Measurements from ENCODE around the gene SLC25A28. TPM values are rescaled to one million over a fixed set of nuclear protein-coding genes. Genes with fewer than 3 reads are reported as not detected.

Gene SLC25A28
- total RNA-seq, 1 experiment from 2014 or later: 20.7 TPM

GRCh38 chr10:99590799-99591198, 29.4 kb downstream of the SLC25A28 start:
- Histone ChIP-seq H3K36me3 (no peaks in the 10 kb centered on the region), H3K9me3 (replicated peaks) (no peaks in the 10 kb centered on the region), H3K4me3 (no peak overlapping the region), H3K27ac (no peak overlapping the region), H3K27me3 (replicated peaks) (0 out of 2 replicates have a peak, but pooled peaks cover 3% of the 10 kb centered on the region), H3K4me1 (replicated peaks) (no peaks in the 10 kb centered on the region; the same call in 1 of the 2 replicates)
- DNase-seq (ENCODE audit: low read depth in 1 of 2, low spot score in 2 of 2): no peak

- Histone ChIP-seq H3K4me1 (replicated peaks) (no peaks in the 10 kb centered on the region), H3K36me3 (no peaks in the 10 kb centered on the region), H3K9me3 (replicated peaks) (no peaks in the 10 kb centered on the region), H3K27ac (no peak overlapping the region), H3K4me3 (no peak overlapping the region), H3K27me3 (replicated peaks) (0 out of 2 replicates have a peak, but pooled peaks cover 3% of the 10 kb centered on the region)
- DNase-seq (ENCODE audit: low read depth in 1 of 2, low spot score in 2 of 2): no peak
Measured at GRCh38 chr10:99583687-99584086, 36.6 kb downstream of the SLC25A28 start.

- Histone ChIP-seq H3K9me3 (replicated peaks) (no peaks in the 10 kb centered on the region), H3K4me3 (no peak overlapping the region), H3K4me1 (replicated peaks) (no peaks in the 10 kb centered on the region), H3K27ac (no peak overlapping the region), H3K36me3 (no peaks in the 10 kb centered on the region), H3K27me3 (replicated peaks) (no peaks in the 10 kb centered on the region)
- DNase-seq (ENCODE audit: low read depth in 1 of 2, low spot score in 2 of 2): peak in 1 of 2 experiments; percentile 6
Measured at GRCh38 chr10:99582255-99582770, 37.9 kb downstream of the SLC25A28 start.

GRCh38 chr10:99579971-99580370, 40.3 kb downstream of the SLC25A28 start:
- Histone ChIP-seq H3K4me3 (no peak overlapping the region), H3K27ac (no peak overlapping the region), H3K27me3 (replicated peaks) (no peaks in the 10 kb centered on the region), H3K36me3 (no peaks in the 10 kb centered on the region), H3K4me1 (replicated peaks) (no peaks in the 10 kb centered on the region), H3K9me3 (replicated peaks) (no peaks in the 10 kb centered on the region)
- no peak for DNase-seq (ENCODE audit: low read depth in 1 of 2, low spot score in 2 of 2)

- no peaks in the 10 kb centered on the region for H3K4me1 ChIP-seq (replicated peaks)
- no peak overlapping the region for H3K27ac ChIP-seq
- no peak for DNase-seq (ENCODE audit: low read depth in 1 of 2, low spot score in 2 of 2)
- H3K9me3 ChIP-seq (replicated peaks): no peaks in the 10 kb centered on the region
- H3K27me3 ChIP-seq (replicated peaks): peaks cover 8% of the 10 kb centered on the region
- no peak overlapping the region for H3K4me3 ChIP-seq
- no peaks in the 10 kb centered on the region for H3K36me3 ChIP-seq
Measured at GRCh38 chr10:99573790-99574189, 46.4 kb downstream of the SLC25A28 start.

- Histone ChIP-seq H3K9me3 (replicated peaks) (no peaks in the 10 kb centered on the region), H3K4me3 (no peak overlapping the region), H3K27me3 (replicated peaks) (peaks cover 11% of the 10 kb centered on the region), H3K27ac (no peak overlapping the region), H3K4me1 (replicated peaks) (no peaks in the 10 kb centered on the region), H3K36me3 (no peaks in the 10 kb centered on the region)
- no peak for DNase-seq (ENCODE audit: low read depth in 1 of 2, low spot score in 2 of 2)
Measured at GRCh38 chr10:99571816-99572215, 48.4 kb downstream of the SLC25A28 start.

GRCh38 chr10:99569961-99570360, 50.3 kb downstream of the SLC25A28 start:
- no peak for DNase-seq (ENCODE audit: low read depth in 1 of 2, low spot score in 2 of 2)
- Histone ChIP-seq H3K27me3 (replicated peaks) (peaks cover 11% of the 10 kb centered on the region), H3K4me3 (no peak overlapping the region), H3K27ac (no peak overlapping the region), H3K9me3 (replicated peaks) (no peaks in the 10 kb centered on the region), H3K36me3 (no peaks in the 10 kb centered on the region), H3K4me1 (replicated peaks) (no peaks in the 10 kb centered on the region)

GRCh38 chr10:99569253-99569939, 50.8 kb downstream of the SLC25A28 start:
- Histone ChIP-seq H3K36me3 (no peaks in the 10 kb centered on the region), H3K9me3 (replicated peaks) (no peaks in the 10 kb centered on the region)

GRCh38 chr10:99565166-99565565, 55.1 kb downstream of the SLC25A28 start:
- no peaks in the 10 kb centered on the region for H3K36me3 ChIP-seq
- H3K4me3 ChIP-seq: no peak overlapping the region
- no peak for DNase-seq (ENCODE audit: low read depth in 1 of 2, low spot score in 2 of 2)
- no peaks in the 10 kb centered on the region for H3K9me3 ChIP-seq (replicated peaks)
- H3K4me1 ChIP-seq (replicated peaks): no peaks in the 10 kb centered on the region
- no peak overlapping the region for H3K27ac ChIP-seq
- H3K27me3 ChIP-seq (replicated peaks): 0 out of 2 replicates have a peak, but pooled peaks cover 3% of the 10 kb centered on the region

More at GRCh38 chr10:99569253-99569939, 50.8 kb downstream of the SLC25A28 start:
- Histone ChIP-seq H3K27ac (no peak overlapping the region), H3K4me1 (replicated peaks) (no peaks in the 10 kb centered on the region), H3K27me3 (replicated peaks) (peaks cover 11% of the 10 kb centered on the region), H3K4me3 (no peak overlapping the region)
- DNase-seq (ENCODE audit: low read depth in 1 of 2, low spot score in 2 of 2): no peak

GRCh38 chr10:99564361-99564760, 55.9 kb downstream of the SLC25A28 start:
- H3K4me3 ChIP-seq: no peak overlapping the region
- H3K4me1 ChIP-seq (replicated peaks): no peaks in the 10 kb centered on the region
- H3K36me3 ChIP-seq: no peaks in the 10 kb centered on the region
- H3K27ac ChIP-seq: no peak overlapping the region
- DNase-seq (ENCODE audit: low read depth in 1 of 2, low spot score in 2 of 2): no peak
- H3K9me3 ChIP-seq (replicated peaks): no peaks in the 10 kb centered on the region
- H3K27me3 ChIP-seq (replicated peaks): 0 out of 2 replicates have a peak, but pooled peaks cover 3% of the 10 kb centered on the region

GRCh38 chr10:99562631-99563030, 57.6 kb downstream of the SLC25A28 start:
- H3K9me3 ChIP-seq (replicated peaks): no peaks in the 10 kb centered on the region

More at GRCh38 chr10:99562631-99563030, 57.6 kb downstream of the SLC25A28 start:
- DNase-seq (ENCODE audit: low read depth in 1 of 2, low spot score in 2 of 2): no peak
- Histone ChIP-seq H3K27me3 (replicated peaks) (no peaks in the 10 kb centered on the region), H3K36me3 (no peaks in the 10 kb centered on the region), H3K4me3 (no peak overlapping the region), H3K27ac (no peak overlapping the region), H3K4me1 (replicated peaks) (no peaks in the 10 kb centered on the region)

Other genes with a start within 250 kb of the SLC25A28 start
- 28.3 and 37.1 TPM in 2 replicates for gene GOT1, start 189.8 kb downstream of the SLC25A28 start, total RNA-seq (2014; rRNA removed; shearing (Covaris generic))
- 1.4 TPM in 1 of 2 replicates, not detected in the other for gene NKX2-3, start 87.5 kb downstream of the SLC25A28 start, total RNA-seq (2014; rRNA removed; shearing (Covaris generic))
- gene ENTPD7, start 39.1 kb upstream of the SLC25A28 start, total RNA-seq (2014; rRNA removed; shearing (Covaris generic)): 16.3 and 18.4 TPM in 2 replicates
- 28.4 and 35.0 TPM in 2 replicates for gene COX15, start 111.7 kb upstream of the SLC25A28 start, total RNA-seq (2014; rRNA removed; shearing (Covaris generic))
- 29.5 and 35.0 TPM in 2 replicates for gene CUTC, start 111.8 kb upstream of the SLC25A28 start, total RNA-seq (2014; rRNA removed; shearing (Covaris generic))
- 0.47 and 1.3 TPM in 2 replicates for gene ABCC2, start 162.2 kb upstream of the SLC25A28 start, total RNA-seq (2014; rRNA removed; shearing (Covaris generic))